RCC 7860 (cell line): ENCODE data around the gene ADAMTS14.

Experiments used
- DNase-seq: peaks from one replicate; pipeline ENCODE4 v3.0.0-alpha.2; 2015; ENCODE audit warnings: low spot score
- FAIRE-seq: peaks from 2 replicates; lab custom pipeline; 2012; peaks lifted over from hg19 to GRCh38; lab: Jason Lieb, UNC

Gene ADAMTS14

GRCh38 chr10:70715853-70716795 is 43.8 kb downstream of the ADAMTS14 start:
- FAIRE-seq (no peak), DNase-seq (peak; percentile 39)

DNA sequence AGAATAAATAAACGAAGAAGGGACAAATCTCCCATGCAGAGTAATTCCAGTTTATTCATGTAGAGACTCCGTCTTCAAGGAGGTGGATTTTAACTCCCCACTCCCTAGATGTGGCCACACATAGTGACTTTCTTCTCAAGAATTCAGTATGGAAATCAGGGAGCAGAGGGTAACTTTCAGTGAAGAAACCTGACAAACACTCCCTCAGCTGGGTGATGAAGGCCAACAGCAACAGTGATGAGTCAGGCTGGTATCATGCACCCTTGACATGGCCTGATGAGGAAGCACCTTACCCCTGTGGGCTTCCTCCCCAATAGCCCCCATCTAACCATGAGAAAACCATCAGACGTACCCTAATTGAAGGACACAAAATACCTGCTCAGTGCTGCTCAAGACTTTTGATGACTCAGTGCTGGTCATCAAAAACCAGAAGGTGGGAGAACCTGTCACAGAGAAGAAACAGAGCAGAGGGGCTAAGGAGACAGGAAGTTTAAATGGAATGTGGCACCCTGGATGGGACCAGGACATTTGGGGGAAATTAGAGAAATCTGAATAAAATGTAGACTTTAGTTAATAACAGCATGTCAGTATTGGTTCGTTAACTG is 50.6 kb downstream of the ADAMTS14 start:
- FAIRE-seq, result no peak

DNA sequence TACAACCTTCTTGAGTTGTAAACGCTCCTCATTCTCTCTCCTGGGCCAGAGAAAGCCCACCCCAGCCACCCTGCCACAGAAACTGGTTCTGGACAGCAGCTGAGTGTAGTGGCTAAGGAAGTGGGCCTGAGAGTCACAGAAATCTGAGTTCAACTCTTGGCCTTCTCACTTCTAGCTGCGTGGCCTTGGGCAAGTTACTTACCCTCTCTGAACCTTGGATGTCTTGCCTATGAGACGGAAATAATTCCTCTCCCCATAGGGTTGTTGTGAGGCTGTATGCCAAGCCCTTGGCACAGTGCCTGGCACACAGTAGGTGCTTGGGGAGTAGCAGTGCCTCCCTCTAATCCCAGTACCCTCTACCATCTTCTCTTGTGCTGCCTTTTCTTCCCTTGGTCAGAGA is 51.5 kb downstream of the ADAMTS14 start:
- FAIRE-seq (no peak), DNase-seq (no peak)

More for the DNA sequence above, 50.6 kb downstream of the ADAMTS14 start:
- peak; percentile 49 for DNase-seq

DNA sequence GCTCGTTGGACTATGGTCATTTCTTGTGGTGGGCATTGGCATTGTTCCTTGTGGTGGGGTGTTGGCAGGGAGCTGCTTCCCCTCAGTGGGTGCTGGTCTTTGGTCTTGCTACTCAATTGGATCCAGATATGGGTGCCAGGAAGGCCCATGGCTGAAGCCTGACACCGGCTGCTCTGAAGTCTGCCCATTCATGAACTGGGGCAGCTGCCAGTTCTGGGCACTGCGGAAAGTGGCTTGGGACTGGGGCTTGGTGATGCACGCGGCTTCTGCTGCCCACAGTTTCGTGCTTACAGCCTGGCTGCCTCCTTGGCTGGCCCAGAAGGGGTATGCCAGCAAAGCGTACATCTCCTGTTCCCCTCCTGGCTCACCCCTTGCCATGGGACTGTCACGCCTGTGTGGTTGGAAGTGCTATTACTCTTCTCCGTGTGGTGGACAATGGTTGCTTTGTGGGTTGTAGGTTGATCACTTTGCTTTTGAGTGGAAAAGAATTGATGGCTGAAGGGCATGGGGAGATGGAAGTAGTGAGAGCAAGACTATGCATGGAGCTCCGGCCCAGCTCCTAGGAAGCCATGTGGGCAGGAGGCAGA is 54.7 kb downstream of the ADAMTS14 start:
- DNase-seq (no peak), FAIRE-seq (no peak)

DNA sequence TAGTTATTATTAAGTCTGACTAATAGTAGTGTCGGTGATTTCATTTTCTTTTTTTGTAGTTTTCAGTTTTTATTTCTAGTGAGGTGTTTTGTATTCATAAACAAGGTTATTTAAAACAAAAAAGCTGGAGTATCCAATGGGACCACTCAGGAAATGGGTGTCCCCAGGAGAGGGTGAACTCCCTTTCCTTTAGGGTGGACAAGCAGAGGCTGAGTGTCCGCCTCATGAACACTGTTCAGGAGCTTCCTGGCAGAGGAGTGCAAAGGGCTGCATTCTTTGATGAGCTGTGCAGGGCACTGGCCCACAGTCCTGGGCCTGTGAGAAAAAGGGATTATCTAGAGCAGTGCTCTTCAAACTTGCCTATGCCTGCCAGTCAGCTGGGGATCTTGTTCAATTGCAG is 56.0 kb downstream of the ADAMTS14 start:
- DNase-seq (no peak), FAIRE-seq (no peak)

GRCh38 chr10:70729763-70730357 is 57.6 kb downstream of the ADAMTS14 start:
- DNase-seq (no peak), FAIRE-seq (no peak)

- FAIRE-seq, result no peak
- no peak for DNase-seq
These were observed 58.6 kb downstream of the ADAMTS14 start for GRCh38 chr10:70730955-70731354.

- FAIRE-seq, result no peak
These were observed 60.3 kb downstream of the ADAMTS14 start for GRCh38 chr10:70732569-70732968.

GRCh38 chr10:70733051-70733450 is 60.7 kb downstream of the ADAMTS14 start:
- DNase-seq, result no peak
- no peak for FAIRE-seq

More at GRCh38 chr10:70732569-70732968, 60.3 kb downstream of the ADAMTS14 start:
- no peak for DNase-seq

DNA sequence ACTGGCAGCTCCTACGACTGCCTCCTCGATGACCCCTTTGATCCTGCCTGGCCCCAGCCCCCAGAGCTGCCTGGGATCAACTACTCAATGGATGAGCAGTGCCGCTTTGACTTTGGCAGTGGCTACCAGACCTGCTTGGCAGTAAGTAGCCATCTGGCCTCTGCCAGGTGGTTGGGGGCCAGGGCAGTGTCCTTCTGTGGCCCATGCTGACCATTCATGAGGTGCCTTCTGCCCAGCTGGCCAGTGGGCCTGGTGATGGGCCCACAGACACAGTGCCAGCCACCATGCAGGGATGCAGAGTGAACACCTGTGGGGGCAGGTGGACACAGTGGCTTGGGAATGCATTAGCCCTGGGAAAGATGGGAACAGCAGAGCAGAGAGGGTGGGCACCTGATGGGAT is 62.9 kb downstream of the ADAMTS14 start:
- DNase-seq (no peak), FAIRE-seq (no peak)

DNA sequence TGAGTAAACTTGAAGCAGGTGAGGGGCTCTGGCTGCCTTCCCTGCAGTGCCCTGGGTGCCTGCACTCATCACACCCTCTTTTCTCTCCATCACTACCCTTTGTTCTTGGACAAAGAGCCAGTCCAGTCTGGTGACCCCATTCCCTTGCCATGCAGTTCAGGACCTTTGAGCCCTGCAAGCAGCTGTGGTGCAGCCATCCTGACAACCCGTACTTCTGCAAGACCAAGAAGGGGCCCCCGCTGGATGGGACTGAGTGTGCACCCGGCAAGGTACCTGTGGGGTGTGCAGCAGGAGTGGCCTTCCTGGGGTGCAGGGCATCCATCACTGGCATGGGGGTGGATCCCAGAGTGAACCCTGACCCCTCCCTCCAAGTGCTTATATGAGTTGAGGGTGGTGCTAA is 64.2 kb downstream of the ADAMTS14 start:
- DNase-seq, result no peak
- FAIRE-seq, result no peak

- DNase-seq, result no peak
- no peak for FAIRE-seq
These were observed 64.9 kb downstream of the ADAMTS14 start for GRCh38 chr10:70737250-70737649.

GRCh38 chr10:70738006-70738760 is 65.9 kb downstream of the ADAMTS14 start:
- DNase-seq (no peak), FAIRE-seq (no peak)

DNA sequence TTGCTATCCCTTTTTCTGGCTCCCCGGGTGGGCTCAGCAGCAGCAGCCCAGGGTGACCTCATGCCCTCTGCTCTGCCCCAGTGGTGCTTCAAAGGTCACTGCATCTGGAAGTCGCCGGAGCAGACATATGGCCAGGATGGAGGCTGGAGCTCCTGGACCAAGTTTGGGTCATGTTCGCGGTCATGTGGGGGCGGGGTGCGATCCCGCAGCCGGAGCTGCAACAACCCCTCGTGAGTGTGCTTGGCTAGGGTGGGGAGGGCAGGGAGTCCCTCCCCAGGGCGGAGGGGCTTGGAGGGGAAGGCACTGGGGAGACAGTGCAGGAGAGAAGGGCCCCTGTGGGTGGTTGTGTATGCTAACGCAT is 66.4 kb downstream of the ADAMTS14 start:
- no peak for FAIRE-seq

DNA sequence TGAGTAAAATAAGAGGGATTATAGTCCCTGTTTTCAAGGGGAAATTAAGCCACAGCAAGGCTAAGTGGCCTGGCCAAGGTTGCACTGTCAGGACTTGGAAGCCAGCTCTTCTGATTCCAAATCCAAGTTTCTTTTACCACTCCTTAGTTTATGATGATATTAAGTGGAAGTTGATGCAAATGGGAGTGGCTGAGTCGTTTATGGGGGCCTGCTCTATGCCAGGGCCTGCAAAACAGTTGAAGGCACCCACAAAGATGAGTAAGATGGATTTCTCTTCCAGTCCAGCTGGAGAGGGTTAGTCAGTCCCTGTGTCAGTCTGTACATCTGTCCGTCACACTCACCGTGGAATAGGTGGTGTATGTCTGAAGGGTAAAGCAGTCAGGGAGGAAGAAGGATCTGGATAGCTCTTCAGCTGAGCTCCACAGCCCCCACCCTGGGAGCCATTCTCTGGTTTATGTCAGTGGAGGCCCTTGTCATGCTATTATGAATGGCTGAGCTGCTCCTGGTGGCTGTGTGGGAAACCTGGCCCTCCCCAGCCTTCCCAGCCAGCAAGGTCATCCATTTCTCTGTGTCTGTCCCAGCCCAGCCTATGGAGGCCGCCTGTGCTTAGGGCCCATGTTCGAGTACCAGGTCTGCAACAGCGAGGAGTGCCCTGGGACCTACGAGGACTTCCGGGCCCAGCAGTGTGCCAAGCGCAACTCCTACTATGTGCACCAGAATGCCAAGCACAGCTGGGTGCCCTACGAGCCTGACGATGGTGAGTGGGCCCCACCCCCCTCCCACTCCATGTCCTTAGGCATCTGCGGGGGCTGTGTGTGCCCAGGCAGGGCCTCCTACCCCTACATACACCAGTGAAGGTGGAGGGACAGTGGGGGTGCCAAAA is 68.3 kb downstream of the ADAMTS14 start:
- FAIRE-seq (no peak), DNase-seq (no peak)

More for the DNA sequence above, 66.4 kb downstream of the ADAMTS14 start:
- DNase-seq, result no peak

DNA sequence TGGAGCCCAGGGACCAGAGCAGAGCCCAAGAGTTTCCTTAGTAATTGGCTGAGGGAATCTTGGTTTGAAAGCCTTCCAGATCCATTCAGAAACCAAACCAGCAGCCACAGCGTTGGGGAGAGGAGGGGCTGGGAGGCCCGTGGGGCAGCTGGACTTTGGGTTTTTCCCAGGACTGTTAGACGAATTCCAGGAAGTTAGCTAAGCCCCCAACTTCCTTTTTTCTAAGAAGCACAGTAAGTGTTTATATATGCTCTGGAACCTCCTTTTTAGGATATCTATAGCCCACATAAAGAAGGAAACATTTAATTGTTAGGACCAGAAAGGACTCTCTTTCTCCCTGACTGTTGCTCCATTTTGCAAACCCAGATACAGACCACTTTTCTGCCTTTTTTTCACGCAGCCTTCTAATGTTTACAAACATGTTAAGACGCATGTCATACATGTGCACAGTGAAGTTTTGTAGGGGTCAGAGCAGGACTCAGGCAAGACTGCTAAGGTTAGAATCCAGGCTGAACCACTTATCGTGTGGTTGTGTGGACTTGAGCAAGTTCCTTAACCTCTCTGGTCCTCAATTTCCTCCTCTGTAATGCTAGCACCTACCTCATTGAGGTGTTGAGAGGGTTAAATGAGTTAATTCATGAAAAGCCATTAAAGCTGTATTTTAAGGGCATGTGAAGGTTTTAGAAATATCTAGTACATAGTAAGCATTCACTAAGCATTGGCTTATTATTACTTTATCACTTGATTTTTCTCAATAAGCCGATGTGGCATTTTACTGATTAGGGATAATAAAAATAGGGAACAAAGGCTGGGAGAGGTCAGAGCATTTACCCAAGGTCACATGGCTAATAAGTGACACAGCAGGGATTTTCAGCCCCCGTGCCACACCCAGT is 70.5 kb downstream of the ADAMTS14 start:
- FAIRE-seq, result no peak

DNA sequence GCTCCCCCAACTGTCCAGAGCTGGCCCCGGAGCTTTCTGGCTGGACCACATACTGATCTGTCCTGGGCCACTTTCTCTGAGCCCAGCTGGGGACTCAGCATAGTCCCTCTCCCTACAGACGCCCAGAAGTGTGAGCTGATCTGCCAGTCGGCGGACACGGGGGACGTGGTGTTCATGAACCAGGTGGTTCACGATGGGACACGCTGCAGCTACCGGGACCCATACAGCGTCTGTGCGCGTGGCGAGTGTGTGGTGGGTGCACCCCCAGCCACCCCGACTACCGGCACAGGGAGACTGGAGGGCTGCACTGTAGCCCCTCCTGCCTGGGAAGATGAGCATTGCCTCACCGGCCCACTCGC is 71.1 kb downstream of the ADAMTS14 start:
- no peak for FAIRE-seq
- no peak for DNase-seq

More for the DNA sequence above, 70.5 kb downstream of the ADAMTS14 start:
- no peak for DNase-seq

GRCh38 chr10:70743879-70744278 is 71.6 kb downstream of the ADAMTS14 start:
- no peak for DNase-seq
- FAIRE-seq, result no peak
